Neural cell (in vitro differentiated cells): ENCODE results near the gene PDE11A.

Experiments
- CTCF ChIP-seq: fragments of 450-650 bp; IDR thresholded peaks from 2 replicates; pipeline ENCODE4 v1.5.1; 2014; ENCODE audit warnings: antibody characterized with exemption, mild to moderate bottlenecking, moderate library complexity; ENCODE audit not compliant: poor library complexity, severe bottlenecking
- REST ChIP-seq: IDR thresholded peaks from 2 replicates; pipeline ENCODE4 v1.6.1; 2012; ENCODE audit warnings: borderline replicate concordance

GRCh38 chr2:177728920-177729319 is 343.7 kb downstream of the PDE11A start:
- no peak for TF ChIP-seq CTCF
- no peak for TF ChIP-seq REST
